Upper lobe of left lung (tissue), 6 donors: ENCODE data around the gene CRYGC. TPM values are rescaled to one million over a fixed set of nuclear protein-coding genes. Genes with fewer than 3 reads are reported as not detected.

Experiments
- ATAC-seq, 2 donors: fragments of 200-7000 bp; cut with Tn5 transposase; one replicate each; pipeline ENCODE4 v1.9.1; 2022; ENCODE audit warnings: mild to moderate bottlenecking in 2 of 2, moderate library complexity in 2 of 2; ENCODE audit not compliant: low FRiP score in 2 of 2
- DNase-seq, 2 donors: peaks; one replicate each; pipeline ENCODE4 v3.0.0-alpha.2; 2019 to 2020
- H3K27ac ChIP-seq, 4 donors: fragments of 200-600 bp; sonication (generic); one replicate each; pipeline ENCODE4 v1.5.1; 2016 to 2019
- H3K27me3 ChIP-seq, 4 donors: fragments of 200-600 bp; sonication (generic); one replicate each; pipeline ENCODE4 v1.5.1; 2017 to 2019
- H3K36me3 ChIP-seq, 4 donors: fragments of 200-600 bp; sonication (generic); one replicate each; pipeline ENCODE4 v1.5.1; 2016 to 2019
- H3K4me1 ChIP-seq, 4 donors: fragments of 200-600 bp; sonication (generic); one replicate each; pipeline ENCODE4 v1.5.1; 2018 to 2019
- H3K4me3 ChIP-seq, 4 donors: fragments of 200-600 bp; sonication (generic); one replicate each; pipeline ENCODE4 v1.5.1; 2017 to 2019; ENCODE audit warnings: mild to moderate bottlenecking in 2 of 4, moderate library complexity in 1 of 4
- H3K9me3 ChIP-seq, 4 donors: fragments of 200-600 bp; sonication (generic); one replicate each; pipeline ENCODE4 v1.5.1; 2018 to 2019
- EP300 ChIP-seq, 4 donors: sonication (generic); formaldehyde crosslinking; IDR thresholded peaks; one replicate each; pipeline ENCODE4 v1.5.1; 2017; ENCODE audit warnings: antibody characterized with exemption in 4 of 4, control low read depth in 2 of 4
- POLR2A ChIP-seq, 4 donors: fragments of 450-650 bp; IDR thresholded peaks; one replicate each; pipeline ENCODE4 v1.5.1; 2016 to 2017; ENCODE audit warnings: antibody characterized with exemption in 4 of 4, mild to moderate bottlenecking in 2 of 4
- POLR2AphosphoS5 ChIP-seq, 2 donors: sonication (generic); formaldehyde crosslinking; IDR thresholded peaks; one replicate each; pipeline ENCODE4 v1.5.1; 2017; ENCODE audit warnings: antibody characterized with exemption in 2 of 2
- WGBS, 2 donors: methylation state at CpG; one replicate each; pipeline ENCODE4 v1.1.5; 2017 to 2018; 5-methylcytosine and 5-hydroxymethylcytosine counted together
- total RNA-seq, 6 donors: library from RNA; depleted of rRNA in 4 of 6; stranded (reverse); fragments of >200 nt in 4 of 6; gene quantifications; one replicate each; pipeline versions ENCODE4 v1.1.0 to v1.2.1, GENCODE V29; 2016 to 2021
- TF ChIP-seq, protein P1 (sequence below), 6 experiments: fragments of 450-650 bp in 4 of 6; fragments of 200-600 bp in 2 of 6; sonication (generic) in 2 of 6; IDR thresholded peaks; one replicate each; pipeline ENCODE4 v1.5.1; 2016 to 2019; ENCODE audit warnings: antibody characterized with exemption in 6 of 6
- donor health status: DM: no; HTN: no; CAD: no; lungs with moderate emphysema.
- donor health status: DM: no; HTN: yes; CAD: no; lungs with severe emphysema.

Gene CRYGC
- total RNA-seq, 6 donors from 2014 or later: not detected

DNA sequence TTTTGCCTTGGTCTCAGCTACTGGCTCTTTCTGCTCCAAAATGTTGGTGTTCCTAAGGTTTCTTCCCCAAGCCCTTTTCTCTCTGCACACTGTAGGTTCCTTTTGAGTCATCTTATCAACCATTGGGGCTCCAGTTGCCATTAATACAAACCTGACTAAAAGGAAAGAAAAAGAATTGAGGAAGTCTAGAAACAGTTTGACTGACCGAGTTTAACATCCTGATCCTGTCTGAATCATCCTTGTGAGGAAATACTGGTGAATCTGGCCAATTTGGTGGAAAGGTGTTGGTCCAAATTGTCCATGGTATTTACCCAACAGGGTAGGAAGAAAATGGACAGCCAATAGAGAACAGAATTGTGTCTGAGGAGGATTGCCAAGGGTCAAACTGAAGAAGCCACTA, 43.6 kb downstream of the CRYGC start:
- TF ChIP-seq POLR2AphosphoS5 (IDR thresholded peaks at IDR 0.05) (no peak), EP300 (IDR thresholded peaks at IDR 0.05) (no peak), POLR2A (IDR thresholded peaks at IDR 0.05) (no peak)
- TF ChIP-seq, protein P1, sequence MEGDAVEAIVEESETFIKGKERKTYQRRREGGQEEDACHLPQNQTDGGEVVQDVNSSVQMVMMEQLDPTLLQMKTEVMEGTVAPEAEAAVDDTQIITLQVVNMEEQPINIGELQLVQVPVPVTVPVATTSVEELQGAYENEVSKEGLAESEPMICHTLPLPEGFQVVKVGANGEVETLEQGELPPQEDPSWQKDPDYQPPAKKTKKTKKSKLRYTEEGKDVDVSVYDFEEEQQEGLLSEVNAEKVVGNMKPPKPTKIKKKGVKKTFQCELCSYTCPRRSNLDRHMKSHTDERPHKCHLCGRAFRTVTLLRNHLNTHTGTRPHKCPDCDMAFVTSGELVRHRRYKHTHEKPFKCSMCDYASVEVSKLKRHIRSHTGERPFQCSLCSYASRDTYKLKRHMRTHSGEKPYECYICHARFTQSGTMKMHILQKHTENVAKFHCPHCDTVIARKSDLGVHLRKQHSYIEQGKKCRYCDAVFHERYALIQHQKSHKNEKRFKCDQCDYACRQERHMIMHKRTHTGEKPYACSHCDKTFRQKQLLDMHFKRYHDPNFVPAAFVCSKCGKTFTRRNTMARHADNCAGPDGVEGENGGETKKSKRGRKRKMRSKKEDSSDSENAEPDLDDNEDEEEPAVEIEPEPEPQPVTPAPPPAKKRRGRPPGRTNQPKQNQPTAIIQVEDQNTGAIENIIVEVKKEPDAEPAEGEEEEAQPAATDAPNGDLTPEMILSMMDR (IDR thresholded peaks at IDR 0.05): no peak
- no peaks in the 10 kb centered on the region for H3K9me3 ChIP-seq
- no peak overlapping the region for H3K4me3 ChIP-seq
- no peaks in the 10 kb centered on the region for H3K4me1 ChIP-seq
- H3K27me3 ChIP-seq: no peaks in the 10 kb centered on the region
- ATAC-seq (no peak), DNase-seq (no peak)
- H3K27ac ChIP-seq: no peak overlapping the region
- 14 to 59% methylated on average over 1 of the region's 1 CpG for WGBS, 2 donors
- no peaks in the 10 kb centered on the region for H3K36me3 ChIP-seq

DNA sequence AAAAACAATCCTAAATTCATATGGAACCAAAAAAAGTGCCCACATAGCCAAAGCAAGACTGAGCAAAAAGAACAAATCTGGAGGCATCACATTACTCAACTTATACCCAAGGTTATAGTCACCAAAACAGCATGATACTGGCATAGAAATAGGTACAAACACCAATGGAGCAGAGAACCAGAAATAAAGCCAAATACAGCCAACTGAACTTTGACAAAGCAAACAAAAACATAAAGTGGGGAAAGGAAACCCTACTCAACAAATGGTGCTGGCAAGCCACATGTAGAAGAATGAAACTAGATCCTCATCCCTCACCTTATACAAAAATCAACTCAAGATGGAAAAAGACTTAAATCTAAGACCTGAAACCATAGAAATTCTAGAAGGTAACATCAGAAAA, 45.8 kb downstream of the CRYGC start:
- Histone ChIP-seq H3K4me3 (no peak overlapping the region), H3K9me3 (no peaks in the 10 kb centered on the region), H3K36me3 (no peaks in the 10 kb centered on the region), H3K4me1 (no peaks in the 10 kb centered on the region), H3K27ac (no peak overlapping the region), H3K27me3 (no peaks in the 10 kb centered on the region)
- TF ChIP-seq, protein P1 (IDR thresholded peaks at IDR 0.05): no peak
- TF ChIP-seq POLR2A (IDR thresholded peaks at IDR 0.05): no peak
- no peak for TF ChIP-seq POLR2AphosphoS5 (IDR thresholded peaks at IDR 0.05)
- no peak for TF ChIP-seq EP300 (IDR thresholded peaks at IDR 0.05)
- no peak for DNase-seq
- no peak for ATAC-seq

Other genes with a start within 250 kb of the CRYGC start
- gene PLEKHM3, start 104.3 kb downstream of the CRYGC start, total RNA-seq: 10 to 100 TPM; 16.4 to 56.3 (median 28.6) TPM
- gene CRYGD, start 5.3 kb downstream of the CRYGC start, total RNA-seq: not detected
- gene CRYGB, start 16.3 kb upstream of the CRYGC start, total RNA-seq: not detected
- not detected for gene CRYGA, start 33.8 kb upstream of the CRYGC start, total RNA-seq
- gene C2orf80, start 60.2 kb upstream of the CRYGC start, total RNA-seq: not detected
- gene IDH1, start 125.2 kb upstream of the CRYGC start, total RNA-seq: 100 to 1,000 TPM in 3 of 6 donors, 10 to 100 TPM in 3; 44.5 to 148 (median 89.6) TPM
- 10 to 100 TPM; 20.1 to 48.2 (median 25.1) TPM for gene PIKFYVE, start 136.4 kb upstream of the CRYGC start, total RNA-seq